Stimulated activated CD8-positive, alpha-beta memory T cell treated with anti-CD3 and anti-CD28 coated beads, Interleukin-12 subunit alpha, Interleukin-12 subunit beta, amount 100 ng/mL, for 1 hour (primary cell): ENCODE data around the gene CEP89.
"Not testable (repeated sequence)": the region's sequence is repeated elsewhere in the genome, so short reads cannot be mapped to it uniquely, and the experiment has no call there.

Source experiments
- DNase-seq: peaks from one replicate; pipeline ENCODE4 v3.0.0-alpha.2; 2020; ENCODE audit warnings: low read depth

CEP89 gene

DNA sequence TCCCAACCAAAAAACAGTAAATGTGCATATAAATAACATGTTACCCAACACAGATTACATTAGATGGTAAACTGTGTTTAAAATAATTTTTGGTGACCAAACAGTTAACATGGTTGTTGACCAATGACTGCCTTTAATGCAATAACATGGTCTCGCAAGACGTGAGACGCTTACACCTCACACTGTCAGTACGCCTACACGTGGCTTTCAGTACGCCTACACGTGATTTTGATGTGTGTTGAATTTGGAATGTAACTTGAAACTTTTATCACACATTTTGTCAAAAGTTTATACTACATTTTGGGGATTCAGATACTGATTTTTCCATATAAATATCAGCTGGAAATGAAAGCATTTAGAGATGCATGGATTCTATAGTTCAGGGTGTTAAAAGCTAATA, 134.2 kb downstream of the CEP89 start:
- DNase-seq = no peak

DNA sequence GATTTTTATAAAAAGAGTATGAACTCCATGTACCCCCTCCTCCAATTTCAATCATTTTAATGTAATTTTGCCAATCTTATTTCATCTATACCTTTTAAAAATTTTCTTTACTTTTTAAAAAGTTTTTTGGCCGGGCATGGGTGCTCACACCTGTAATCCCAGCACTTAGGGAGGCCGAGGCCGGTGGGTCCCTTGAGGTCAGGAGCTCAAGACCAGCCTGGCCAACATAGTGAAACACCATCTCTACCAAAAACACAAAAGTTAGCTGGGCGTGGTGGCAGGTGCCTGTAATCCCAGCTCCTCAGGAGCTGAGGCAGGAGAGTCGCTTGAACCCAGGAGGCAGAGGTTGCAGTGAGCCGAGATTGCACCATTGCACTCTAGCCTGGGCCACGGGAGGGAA, 138.4 kb downstream of the CEP89 start:
- DNase-seq = not testable (repeated sequence)

DNA sequence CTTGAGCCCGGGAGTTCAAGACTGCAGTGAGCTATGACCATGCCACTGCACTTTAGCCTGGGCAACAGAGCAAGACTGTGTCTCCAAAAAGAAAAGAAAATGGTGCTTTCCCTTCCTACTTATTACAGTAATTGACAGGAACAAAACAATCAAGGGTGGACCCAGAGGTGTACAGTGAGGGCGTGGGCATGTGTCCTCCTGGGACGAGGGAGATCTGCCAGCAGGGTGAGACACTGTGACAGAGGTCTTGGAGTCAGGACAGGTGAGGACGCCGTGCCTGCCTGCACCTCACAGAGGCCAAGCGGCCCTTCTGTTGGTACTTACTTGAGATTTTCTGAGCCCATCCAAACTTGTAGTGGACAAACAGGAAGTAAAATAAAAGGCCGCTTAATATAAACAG, 138.9 kb downstream of the CEP89 start:
- not testable (repeated sequence) for DNase-seq

DNA sequence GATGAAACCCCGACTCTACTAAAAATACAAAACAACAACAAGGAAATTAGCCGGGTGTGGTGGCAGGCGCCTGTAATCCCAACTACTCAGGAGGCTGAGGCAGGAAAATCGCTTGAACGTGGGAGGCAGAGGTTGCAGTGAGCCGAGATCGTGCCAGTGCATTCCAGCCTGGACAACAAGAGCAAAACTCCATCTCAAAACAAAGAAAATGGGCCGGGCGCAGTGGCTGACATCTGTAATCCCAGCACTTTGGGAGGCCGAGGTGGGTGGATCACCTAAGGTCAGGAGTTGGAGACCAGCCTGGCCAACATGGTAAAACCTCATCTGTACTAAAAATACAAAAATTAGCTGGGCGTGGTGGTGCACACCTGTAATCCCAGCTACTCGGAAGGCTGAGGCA, 139.7 kb downstream of the CEP89 start:
- DNase-seq = not testable (repeated sequence)

DNA sequence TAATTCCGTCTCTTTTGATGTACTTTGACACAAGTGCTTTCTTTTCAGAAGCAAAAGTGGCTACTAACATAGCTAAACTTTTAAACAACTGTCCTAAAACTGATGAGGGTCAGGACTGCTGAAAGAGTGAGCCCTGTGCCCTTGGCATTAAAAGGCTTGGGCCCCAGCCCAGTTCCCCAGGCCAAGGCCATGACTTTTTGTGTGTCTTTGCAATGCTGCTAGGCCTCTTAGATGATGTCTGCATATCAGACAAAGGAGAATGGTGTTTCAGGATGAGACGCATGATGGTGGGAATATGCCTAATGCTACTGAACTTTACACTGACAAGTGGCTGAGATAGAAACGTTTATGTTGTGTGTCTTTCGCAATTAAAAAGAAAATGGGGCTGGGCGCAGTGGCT, 140.1 kb downstream of the CEP89 start:
- DNase-seq = no peak

DNA sequence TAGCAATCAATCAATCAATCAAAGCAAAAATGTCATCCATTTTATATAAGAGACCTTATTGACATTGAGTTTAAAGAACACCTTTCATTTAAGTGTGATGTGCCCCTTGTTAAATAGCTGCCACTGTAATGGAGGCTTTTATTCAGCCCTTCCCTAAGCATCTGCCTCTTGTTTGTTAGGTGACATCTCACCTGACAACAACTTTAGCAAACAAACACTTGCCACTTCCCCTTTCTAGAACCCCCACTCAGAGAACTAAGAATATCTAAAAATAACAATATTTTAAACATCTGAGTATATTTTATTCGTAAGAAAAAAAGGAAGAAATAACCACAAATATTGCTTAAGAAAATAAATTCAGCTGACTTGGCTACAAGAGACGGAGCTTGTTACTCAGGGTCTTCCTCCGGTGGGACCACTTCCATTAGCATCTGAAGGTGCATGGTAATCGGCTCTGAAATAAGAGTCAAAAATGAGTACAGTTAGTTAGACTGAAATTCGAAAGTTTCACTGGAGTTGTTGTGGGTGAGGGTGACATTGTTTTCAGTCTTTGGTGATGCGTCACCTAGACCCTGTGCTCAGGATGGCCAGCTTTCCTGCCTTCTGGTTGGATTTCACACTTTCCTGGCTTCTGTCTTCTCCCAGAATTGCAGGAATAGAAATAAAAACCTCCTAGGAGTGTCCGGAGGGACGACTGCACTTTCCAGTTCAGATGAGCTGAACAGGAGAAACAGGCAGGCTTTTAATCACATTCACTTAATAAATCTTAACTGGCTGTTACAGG, 141.3 kb downstream of the CEP89 start:
- DNase-seq = no peak

DNA sequence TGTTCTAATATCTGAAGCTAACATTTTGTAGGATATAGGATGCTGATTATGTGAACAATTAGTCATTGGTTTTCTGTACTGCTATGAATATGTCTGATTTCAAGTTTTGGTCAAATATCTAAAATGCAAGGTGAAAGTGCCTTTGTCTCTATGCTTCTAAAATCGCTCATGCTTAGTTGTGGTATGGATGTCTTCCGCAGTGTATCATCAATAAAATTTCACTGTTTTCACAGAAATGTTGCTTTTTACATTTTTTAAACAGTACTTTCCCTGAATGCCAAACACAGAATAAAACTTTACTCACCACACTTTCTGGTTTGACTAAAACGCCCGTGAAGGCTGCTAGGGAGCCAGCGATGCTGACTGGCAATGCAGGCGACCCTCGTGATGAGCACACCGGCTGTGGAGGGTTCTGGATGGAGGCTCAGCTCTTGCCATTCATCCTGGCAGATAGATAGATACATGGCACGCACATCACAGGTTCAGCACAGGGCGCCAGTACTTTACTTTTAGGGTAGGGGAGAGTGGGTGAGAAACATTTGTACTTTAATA, 142.3 kb downstream of the CEP89 start:
- DNase-seq = no peak

DNA sequence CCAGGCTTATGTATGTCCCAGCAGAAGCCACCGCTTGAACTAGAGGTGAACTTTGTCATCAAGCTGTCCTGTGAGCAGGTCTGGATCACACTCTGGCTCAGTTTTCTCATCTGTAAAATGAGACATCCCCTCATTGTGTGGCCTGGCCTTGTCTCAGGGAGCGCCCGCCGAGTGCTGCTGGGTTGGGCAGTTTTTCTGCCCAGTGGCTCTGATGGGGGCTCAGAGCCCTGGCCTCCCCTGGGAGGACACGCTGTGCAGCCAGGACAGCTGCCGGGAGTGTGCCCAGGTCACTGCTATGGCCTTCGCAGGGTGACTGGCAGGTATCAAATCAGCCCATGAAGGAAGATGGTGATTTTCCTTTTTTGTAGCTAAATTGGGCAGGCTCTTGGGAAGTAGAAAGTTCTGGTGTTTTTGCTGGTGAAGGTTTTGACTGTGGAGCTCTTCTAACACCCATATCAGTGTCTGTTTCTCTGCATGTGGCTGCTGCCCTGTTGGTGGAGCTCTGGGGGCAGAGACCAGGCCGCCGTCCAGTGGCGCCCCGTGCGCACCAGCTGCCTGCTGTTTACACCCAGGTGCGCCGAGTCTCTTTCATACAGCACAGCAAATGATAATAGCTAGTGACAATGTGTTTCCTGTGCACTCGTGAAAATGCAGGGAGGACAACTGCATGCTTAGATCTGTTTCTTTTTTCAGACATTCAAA, 143.0 kb downstream of the CEP89 start:
- no peak for DNase-seq

DNA sequence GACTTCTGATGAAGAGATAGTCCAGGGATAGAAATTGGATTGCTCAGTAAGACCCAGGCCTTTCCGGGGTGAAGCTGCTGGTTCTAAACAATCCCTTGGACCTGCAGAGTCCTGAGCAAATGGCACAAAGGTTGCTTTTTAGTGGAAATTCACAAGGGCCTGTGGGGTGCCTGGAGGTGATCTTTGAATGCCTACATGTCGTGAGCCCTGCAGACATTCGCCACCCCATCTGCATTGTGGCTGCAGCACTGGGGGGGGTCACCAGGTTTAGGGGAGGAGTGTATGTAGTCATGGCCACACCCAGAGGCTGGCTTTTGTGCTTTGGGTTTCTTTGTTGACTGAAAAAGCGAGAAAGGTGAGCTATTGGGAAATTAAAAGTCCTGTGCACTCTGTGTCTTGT, 143.6 kb downstream of the CEP89 start:
- DNase-seq = no peak
